H4 (cell line): ENCODE measurements around the gene LSAMP. TPM values are rescaled to one million over a fixed set of nuclear protein-coding genes. Genes with fewer than 3 reads are reported as not detected.
A peak's percentile ranks its signal among the peaks of the same experiment; 100 is the strongest.

Source experiments
- DNase-seq: peaks from one replicate; pipeline ENCODE4 v3.0.0-alpha.2; 2015; ENCODE audit warnings: low spot score
- total RNA-seq: library from RNA; depleted of rRNA; stranded (reverse); fragments of >200 nt; shearing (Covaris generic); gene quantifications from 2 replicates; pipeline ENCODE4 v1.2.3, GENCODE V29; 2014

Gene LSAMP
- total RNA-seq, 1 experiment from 2014 or later: 4.7 TPM

DNA sequence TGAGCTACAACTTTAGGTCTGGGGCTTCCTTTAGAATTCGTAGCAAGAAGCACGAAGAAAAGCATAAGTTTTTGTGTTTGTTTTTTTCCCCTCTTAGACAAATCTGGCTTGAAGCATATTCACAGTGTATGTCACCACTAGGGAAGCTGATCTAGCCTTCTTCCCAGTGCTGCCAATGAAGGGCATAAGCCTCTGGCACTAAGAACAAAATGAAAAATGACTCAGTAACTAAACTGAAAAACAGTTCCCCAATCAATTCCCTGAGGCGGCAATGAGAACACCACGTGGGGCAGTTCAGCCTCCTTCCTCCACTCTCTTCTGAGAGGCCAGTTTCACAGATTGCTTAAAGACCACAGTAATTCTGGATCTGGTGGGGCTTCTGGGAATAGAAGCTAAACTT, 483.9 kb downstream of the LSAMP start:
- no peak for DNase-seq

GRCh38 chr3:115960799-115961198, 484.5 kb downstream of the LSAMP start:
- DNase-seq: no peak

- no peak for DNase-seq
Measured at GRCh38 chr3:115958526-115958925, 486.8 kb downstream of the LSAMP start.

DNA sequence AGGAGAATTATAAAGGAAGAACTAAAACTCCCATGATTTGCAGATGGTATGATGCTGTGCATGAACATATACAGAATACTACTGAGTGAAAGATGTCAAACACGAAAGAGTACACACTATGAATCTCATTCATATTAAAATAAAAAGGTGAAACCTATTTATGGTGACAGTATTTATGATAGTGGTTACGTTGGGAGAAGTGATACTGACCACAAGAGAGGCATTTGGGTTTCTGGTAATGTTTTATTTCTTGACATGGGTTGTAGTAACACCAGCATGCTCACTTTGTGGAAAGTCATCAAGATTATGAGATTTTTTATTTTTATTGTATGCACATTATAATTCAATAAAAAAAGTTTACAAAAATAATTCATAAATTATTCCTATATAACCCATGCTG, 498.0 kb downstream of the LSAMP start:
- DNase-seq: no peak

- DNase-seq: no peak
Measured at GRCh38 chr3:115943579-115943978, 501.7 kb downstream of the LSAMP start.

GRCh38 chr3:115937054-115937453, 508.2 kb downstream of the LSAMP start:
- DNase-seq: no peak

GRCh38 chr3:115932807-115933206, 512.5 kb downstream of the LSAMP start:
- no peak for DNase-seq

DNA sequence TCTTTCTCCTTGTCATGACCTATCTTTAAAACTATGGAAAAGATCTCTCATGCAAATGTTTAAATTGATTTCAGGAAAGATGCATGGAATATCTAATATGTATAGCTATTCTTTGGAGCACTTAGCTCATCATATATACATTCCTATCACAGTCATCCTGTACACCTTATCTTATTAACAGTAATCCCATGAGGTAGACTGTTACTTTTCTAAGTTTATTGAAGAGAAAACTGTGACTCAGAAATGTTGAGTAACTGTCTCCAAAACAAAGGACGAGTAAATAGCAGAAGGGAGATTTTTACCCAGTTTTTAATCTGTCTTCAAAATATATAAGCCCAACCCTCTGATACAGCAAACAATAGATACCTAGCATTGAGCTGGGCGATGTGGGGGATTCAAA, 513.7 kb downstream of the LSAMP start:
- DNase-seq: no peak

GRCh38 chr3:115930922-115931321, 514.4 kb downstream of the LSAMP start:
- no peak for DNase-seq

DNA sequence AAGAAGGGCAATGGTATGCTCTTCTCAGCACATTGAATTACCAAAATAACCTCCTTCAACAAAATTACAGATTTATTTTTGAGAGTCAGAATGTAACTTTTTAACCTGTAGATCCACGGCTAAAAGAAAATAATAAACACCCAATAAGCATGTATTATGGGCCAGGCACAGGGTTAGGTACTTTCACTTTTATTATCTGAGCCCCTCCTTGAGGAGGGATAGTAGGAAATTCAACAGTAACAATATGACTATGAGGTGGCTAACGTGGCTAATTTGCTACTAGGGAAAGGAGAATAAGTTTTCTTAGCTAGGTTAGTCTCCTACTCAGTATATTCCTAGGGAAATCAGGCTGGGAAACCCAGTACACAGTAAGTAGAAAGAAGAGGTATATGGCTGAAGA, 515.1 kb downstream of the LSAMP start:
- no peak for DNase-seq

- no peak for DNase-seq
Measured at GRCh38 chr3:115928376-115928775, 516.9 kb downstream of the LSAMP start.

DNA sequence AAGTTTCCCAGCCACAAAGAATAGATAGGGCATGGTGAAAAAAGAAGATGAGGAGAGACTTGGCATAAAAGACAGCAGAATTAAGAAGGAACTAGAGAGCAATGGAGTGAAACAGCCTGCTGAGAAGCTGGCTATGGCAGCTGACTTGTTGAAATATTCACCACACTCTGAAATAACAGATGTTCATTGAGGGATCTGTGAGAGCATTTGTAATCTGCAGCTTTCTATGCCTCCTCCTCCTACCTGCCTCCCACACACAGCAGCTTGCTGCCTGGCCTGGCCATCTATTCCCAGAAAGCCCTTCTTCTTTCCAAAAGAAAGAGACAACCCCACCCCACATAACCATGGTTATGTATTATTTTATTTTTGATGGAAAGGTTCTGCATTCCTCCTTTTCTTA, 518.1 kb downstream of the LSAMP start:
- DNase-seq: no peak

DNA sequence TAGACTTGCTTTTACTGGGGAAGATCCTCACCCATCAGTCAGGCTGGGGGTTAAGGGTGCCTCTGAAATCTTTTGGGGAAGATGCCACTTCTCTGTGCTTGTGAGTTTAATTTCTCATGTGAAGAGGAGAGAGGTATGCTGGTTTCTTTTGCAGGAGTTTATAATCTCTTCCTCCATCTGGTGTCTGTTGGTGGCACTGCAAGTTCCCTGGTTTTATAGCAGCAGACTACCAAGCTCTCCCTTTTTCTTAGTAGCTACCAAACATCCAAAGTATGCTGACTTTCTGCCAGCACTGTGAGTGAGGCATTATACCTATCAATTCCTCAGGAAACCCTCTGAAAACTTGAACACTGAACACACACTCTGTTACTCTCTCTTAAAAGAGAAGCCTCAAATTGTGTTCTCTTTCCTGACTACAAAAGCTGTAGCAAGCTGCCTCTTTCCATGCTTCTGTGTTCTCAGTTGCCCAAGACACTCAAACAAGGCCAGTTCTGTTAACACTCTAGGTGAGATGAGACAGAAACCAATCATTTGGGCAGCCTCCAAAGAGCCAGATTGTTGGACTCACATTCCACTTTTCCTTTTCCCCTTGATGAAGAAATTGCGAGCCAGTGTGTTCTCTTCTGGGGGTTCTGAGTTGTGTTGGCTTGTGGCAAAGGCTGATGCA, 522.5 kb downstream of the LSAMP start:
- peak; percentile 12 for DNase-seq

DNA sequence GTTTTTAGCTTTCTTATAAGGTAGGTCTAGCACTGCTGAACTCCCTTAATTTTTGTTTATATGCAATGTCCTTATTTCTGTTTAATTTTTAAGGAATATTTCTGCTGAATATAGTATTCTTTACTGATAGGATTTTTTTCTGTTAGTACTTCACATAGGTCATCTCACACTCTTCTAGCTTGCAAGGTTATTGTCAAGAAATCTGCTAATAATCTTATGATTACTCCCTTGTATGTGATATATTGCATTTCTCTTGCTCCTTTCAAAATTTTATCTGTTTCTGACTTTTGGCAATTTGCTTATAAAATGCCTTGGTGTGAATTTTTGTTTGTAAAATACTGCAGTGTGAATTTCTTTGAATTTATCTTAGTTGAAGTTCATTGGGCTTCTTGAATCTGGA, 523.6 kb downstream of the LSAMP start:
- no peak for DNase-seq

GRCh38 chr3:115918900-115919299, 526.4 kb downstream of the LSAMP start:
- DNase-seq: no peak

DNA sequence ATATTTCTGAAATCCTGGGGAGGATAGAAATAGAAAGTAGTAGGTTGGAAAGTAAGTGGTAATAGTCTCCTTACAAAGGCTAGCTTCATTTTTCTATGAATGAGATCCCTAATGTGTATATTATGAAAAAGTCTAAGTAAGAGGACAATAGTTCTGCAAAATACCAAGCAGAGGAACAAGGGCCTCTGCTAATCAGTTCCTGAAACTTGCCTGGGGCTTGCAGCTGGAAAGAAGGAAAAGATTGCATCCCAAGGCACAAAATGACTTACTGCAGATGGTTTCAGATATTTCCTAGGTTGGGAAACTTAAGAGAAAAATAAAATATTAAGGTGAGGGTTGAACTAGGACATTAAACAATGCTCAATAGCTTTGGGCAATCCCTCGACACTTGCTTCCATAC, 528.4 kb downstream of the LSAMP start:
- no peak for DNase-seq

- DNase-seq: no peak
Measured at GRCh38 chr3:115915061-115915460, 530.2 kb downstream of the LSAMP start.

- DNase-seq: peak; percentile 13
Measured at GRCh38 chr3:115913069-115913686, 532.1 kb downstream of the LSAMP start.

- DNase-seq: no peak
Measured at GRCh38 chr3:115912372-115912771, 532.9 kb downstream of the LSAMP start.

DNA sequence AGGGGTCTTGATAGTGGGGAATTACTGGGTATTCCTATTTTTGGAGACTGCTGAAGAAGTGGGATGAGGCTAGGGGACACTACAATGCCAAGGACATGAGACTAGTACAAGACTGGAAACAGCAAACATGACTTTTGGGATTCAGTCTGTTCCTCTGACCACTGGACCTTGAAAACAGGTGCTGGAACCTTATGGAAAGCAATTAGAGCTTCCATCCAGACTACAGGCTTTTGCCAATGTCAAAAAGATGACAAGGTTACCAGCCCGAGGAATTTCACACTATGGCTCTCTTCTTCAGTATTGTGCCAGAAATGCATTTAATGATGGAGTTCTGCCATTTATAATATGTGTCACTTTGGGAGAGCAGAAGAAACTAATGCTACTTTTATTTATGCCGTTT, 539.4 kb downstream of the LSAMP start:
- DNase-seq: no peak

DNA sequence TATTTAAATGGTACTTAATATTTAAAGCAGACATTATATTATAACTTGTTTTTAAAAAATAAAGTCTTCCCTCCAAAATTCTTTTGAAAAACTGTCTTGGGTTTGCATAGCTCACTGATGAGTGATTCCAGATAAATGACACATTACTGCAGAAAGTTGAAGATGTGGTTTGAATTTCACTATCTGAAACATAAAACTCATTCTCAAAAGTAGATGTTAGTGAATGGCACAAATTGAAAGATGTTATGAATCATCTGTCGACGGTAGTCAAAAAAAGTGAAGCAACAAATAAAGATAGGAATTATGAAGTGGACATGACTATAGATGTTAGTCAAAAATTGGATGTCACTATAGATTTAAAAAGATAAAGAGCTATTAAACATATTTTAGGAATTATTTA, 541.4 kb downstream of the LSAMP start:
- no peak for DNase-seq

- no peak for DNase-seq
Measured at GRCh38 chr3:115901008-115901407, 544.3 kb downstream of the LSAMP start.

DNA sequence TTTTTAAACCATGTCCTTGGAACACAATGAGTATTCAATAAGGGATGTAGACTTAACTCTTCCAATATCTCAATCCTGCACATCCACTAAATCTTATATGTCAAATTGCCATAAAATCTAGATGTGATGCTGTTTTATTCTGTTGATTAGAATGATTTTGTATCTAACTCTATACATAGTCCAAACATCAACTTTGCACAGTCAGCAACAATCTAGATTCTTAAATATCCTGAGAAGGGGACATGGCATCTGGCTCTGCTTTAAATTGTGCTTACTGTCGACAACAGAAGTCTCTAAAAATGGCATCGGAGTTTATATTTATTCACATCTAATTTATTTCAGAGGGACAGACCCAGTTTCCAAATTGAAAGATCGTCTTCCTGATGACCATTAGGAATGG, 545.8 kb downstream of the LSAMP start:
- DNase-seq: no peak
